IPS-11a (cell line): ENCODE data around the gene RNF126.
A peak's percentile ranks its signal among the peaks of the same experiment; 100 is the strongest.
"Not testable (repeated sequence)": the region's sequence is repeated elsewhere in the genome, so short reads cannot be mapped to it uniquely, and the experiment has no call there.

ENCODE experiments used
- H3K4me3 ChIP-seq: one replicate; pipeline ENCODE4 v1.5.1; 2013; ENCODE audit warnings: low read depth, low read length, control low read depth

The RNF126 gene

GRCh38 chr19:662962-663681 lies at the start of gene RNF126:
Gene RNF126 (minus strand): TSS chr19:663214. CDS start chr19:663121, 93 bp downstream.
- peak within 1 kb of the TSS; percentile 83 for H3K4me3 ChIP-seq

DNA sequence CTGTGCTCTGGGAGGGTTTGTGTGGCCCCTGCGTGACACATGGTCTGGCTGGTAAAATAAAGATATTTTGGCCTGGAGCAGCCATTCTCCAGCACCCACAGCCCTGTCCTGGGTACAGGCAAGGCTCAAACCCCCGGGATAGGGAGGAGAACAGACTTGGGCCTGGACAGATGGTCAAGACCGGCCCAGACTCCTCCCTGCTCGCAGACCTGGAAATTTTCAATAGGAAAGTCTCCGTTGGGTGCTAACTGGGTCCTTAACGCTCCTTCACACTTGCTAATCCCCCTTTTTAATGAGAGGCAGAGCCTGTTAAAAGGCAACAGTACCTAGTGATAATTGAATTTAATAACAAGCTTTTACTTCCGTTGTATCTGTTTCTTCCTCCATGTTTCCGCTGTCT lies 48.2 kb upstream of the RNF126 start:
- H3K4me3 ChIP-seq = no peak overlapping the region

GRCh38 chr19:710767-711166 lies 47.8 kb upstream of the RNF126 start:
- H3K4me3 ChIP-seq = no peak overlapping the region

- H3K4me3 ChIP-seq = peak overlapping the region; percentile 45
Observed at GRCh38 chr19:709965-710571, 47.1 kb upstream of the RNF126 start.

DNA sequence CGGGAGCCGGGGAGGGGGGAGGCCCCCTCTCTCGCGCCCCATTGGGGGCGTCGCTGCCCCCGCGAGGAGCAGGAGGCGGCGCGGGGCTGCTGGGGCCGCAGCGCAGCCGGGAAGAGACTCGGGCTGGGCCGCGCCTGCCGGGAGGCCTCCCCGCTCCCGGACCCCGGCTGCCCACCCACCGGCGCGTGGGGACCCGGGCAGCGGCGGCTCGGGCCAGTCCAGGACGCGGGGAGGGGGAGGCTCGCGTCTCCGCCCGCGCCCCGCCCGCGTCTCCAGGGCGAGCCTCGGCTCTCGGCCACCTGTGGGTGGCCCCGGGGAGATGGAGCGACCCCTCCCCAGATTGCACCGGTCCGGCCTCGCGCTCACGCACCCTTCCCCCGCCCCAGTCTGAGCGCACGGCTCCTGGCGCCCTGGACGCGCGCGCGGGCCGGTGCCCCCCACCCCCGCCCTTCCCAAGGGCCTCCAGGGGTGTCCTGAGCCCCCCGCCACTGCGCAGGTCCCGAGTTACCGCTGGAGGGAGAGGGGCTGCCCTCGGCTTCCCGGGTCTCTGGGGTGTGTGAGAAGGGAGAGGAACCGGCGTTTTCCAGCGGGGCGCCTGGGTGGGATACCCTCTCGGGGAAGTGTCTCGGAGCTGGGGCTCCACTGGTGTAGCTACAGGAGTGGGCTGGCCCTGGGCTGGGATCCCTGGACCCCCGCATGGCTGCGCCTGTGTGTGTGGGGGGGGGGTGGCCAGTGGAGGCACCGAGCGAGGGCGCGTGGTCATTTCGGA lies 46.4 kb upstream of the RNF126 start:
- H3K4me3 ChIP-seq = peak overlapping the region; percentile 45

DNA sequence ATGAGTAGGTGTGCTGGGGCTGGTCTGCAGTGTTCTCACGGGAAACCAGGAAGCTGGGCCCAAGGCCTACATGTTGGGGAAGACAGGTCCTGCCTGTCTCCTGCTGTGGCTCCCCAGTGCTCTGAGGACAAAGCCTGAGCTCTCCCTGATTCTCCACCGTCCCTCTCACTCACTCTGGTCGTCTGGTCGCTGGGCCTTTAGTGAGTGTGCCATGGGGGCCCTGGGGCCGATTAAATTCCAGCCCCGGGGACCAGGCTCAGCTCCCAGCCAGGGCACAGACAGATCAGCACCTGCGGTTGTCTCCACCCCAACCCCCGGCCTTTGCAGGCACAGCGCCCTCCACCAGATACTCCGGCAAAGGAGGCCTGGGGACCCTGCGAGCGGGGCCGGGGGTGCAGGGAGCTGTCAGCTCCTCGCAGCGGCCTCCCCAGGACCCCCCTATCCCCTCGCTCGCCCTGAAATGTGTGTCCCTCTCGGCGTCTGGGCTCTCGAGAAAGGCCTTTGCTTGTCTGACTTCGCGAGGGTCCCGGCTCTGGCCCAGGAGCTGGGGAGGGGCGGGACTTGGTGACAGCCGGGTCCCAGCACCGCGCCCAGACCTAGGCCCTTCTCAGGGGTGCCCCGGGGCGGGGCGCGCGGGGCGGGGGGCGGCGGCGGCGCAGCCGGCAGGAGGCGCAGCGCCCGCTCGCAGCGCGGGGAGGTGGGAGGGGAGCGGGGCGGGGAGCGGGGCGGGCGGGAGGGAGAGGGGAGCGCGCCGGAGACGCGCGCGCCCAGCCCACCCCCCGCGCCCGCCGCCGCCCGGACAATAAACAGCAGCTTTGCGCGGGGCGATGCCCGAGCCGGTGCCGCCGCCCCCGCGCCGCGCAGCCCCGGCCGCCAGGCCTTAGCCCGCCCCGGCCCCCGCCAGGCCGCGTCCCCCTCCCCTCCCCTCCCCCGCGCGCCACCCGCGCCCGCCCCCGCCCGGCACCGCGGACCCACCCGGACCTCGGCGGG lies 45.4 kb upstream of the RNF126 start, which contains the start of gene PALM:
Gene PALM, plus strand, starts transcription at position 782 of the 990 bp plus-strand sequence. CDS start 212 bp downstream, outside the sequence.
- peak within 1 kb of the TSS; percentile 45 for H3K4me3 ChIP-seq

- H3K4me3 ChIP-seq = peak overlapping the region; percentile 25
Observed at GRCh38 chr19:704447-704741, 41.4 kb upstream of the RNF126 start.

DNA sequence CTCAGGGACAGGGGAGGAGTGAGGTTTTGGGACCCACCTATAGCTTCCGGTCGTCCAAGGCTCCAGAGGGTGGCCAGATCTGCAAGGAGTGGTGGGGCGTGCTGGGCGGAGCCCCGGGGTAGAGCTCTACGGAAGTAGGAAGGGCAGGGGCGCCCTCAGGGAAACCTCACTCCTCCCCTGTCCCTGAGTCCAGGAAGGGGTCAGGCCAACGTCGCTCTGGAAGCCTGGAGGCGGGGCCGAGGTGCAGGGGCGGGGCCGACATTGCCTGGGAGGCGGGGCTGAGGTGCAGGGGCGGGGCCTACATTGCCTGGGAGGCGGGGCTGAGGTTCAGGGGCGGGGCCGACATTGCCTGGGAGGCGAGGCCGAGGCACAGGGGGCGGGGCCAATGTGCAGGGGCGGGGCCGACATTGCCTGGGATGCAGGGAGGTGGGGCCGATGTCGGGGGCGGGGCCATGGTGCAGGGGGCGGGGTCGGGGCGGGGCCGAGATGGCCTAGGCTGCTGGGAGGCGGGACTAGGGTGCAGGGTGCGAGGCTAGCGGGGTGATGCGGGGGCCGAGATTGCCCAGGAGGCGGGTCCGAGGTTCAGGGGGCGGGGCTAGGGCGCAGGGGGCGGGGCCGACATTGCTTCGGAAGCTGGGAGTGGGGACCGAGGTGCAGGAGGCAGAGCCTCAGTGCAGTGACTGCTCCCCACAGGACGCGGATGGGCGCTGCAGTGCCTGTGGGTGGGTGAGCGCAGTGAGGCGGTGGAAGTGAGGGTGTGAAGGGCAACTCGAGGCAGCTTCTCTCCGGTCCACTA lies 40.8 kb upstream of the RNF126 start:
- peak overlapping the region; percentile 25 for H3K4me3 ChIP-seq

- H3K4me3 ChIP-seq = peak overlapping the region; percentile 1
Observed at GRCh38 chr19:703329-703650, 40.3 kb upstream of the RNF126 start.

- H3K4me3 ChIP-seq = not testable (repeated sequence)
Observed at GRCh38 chr19:702847-703246, 39.8 kb upstream of the RNF126 start.

DNA sequence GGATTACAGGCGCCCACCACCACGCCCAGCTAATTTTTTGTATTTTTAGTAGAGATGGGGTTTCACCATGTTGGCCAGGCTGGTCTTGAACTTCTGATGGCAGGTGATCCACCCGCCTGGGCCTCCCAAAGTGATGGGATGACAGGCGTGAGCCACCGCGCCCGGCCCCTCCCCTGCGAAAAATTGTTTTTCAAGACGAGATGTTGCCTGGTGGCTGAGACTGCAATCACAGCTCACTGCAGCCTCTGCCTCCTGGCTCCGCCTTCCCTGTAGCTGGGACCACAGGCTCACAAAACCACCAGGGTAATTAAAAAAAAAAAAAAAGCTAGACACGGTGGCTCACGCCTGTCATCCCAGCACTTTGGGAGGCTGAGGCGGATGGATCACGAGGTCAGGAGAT lies 36.9 kb upstream of the RNF126 start:
- not testable (repeated sequence) for H3K4me3 ChIP-seq

DNA sequence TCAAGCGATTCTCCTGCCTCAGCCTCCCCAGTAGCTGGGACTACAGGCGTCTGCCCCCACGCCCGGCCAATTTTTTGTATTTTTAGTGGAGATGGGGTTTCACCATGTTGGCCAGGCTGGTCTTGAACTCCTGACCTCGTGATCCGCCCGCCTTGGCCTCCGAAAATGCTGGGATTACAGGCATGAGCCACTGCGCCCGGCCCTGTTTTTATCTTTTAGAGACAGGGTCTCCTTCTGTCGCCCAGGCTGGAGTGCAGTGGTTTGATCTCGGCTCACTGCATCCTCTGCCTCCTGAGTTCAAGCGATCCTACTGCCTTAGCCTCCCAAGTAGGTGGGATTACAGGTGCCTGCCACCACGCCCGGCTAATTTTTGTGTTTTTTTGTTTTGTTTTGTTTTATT lies 35.5 kb upstream of the RNF126 start:
- H3K4me3 ChIP-seq = not testable (repeated sequence)

DNA sequence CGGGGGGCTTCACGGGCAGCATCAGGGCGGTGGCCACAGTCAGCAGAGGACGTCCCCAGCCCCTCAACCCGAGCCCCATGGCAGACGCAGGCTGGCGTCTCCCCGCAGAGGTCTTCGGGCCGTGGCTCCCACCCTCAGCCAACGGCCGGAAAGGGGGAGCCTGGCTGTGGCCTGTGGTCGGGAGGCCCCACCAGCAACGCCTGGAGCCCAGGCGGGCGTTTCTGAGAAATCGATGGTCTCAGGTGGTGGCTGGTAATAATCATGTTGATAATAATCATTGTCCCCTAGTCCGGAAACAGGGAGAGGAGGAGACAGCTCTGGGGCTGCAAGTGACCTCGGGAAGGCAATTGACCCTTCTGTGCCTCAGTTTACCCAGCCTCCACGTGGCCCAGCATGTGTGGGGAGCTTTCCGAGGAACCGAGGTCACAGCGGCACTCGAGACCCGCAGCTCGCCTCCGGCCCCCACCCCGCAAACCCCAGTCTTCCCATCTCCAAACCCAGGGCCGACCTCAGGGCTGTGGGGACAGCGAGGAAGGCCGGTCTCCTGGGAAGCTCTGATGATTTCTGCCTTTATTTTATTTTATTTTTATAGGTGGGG lies 32.4 kb upstream of the RNF126 start, which contains the start of gene PRSS57:
Gene PRSS57, minus strand, starts transcription at position 101 of the 598 bp plus-strand sequence. Its CDS starts 22 bp downstream, at position 79.
- no peak within 1 kb of the TSS for H3K4me3 ChIP-seq

GRCh38 chr19:694481-695351 lies 31.7 kb upstream of the RNF126 start:
- H3K4me3 ChIP-seq = no peak overlapping the region

GRCh38 chr19:690203-690602 lies 27.2 kb upstream of the RNF126 start:
- no peak overlapping the region for H3K4me3 ChIP-seq

GRCh38 chr19:688992-689391 lies 26.0 kb upstream of the RNF126 start:
- no peak overlapping the region for H3K4me3 ChIP-seq

DNA sequence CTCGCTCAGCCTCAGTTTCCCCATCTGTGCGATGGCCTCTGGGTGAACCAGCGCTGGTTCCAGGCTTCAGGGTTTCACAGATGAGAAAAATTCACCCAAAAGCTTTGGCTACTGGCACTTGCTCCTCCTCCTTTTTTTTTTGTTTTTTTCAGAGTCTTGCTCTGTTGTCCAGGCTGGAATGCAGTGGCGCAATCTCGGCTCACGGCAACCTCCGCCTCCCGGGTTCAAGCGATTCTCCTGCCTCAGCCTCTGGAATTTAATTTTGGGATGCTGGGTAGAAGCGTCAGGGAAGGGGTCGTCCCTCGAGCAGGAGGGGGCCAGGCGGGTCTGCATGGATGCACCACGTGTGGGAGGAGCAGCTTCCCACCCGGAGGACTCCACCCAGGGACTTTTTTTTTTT lies 25.2 kb upstream of the RNF126 start:
- H3K4me3 ChIP-seq = no peak overlapping the region

DNA sequence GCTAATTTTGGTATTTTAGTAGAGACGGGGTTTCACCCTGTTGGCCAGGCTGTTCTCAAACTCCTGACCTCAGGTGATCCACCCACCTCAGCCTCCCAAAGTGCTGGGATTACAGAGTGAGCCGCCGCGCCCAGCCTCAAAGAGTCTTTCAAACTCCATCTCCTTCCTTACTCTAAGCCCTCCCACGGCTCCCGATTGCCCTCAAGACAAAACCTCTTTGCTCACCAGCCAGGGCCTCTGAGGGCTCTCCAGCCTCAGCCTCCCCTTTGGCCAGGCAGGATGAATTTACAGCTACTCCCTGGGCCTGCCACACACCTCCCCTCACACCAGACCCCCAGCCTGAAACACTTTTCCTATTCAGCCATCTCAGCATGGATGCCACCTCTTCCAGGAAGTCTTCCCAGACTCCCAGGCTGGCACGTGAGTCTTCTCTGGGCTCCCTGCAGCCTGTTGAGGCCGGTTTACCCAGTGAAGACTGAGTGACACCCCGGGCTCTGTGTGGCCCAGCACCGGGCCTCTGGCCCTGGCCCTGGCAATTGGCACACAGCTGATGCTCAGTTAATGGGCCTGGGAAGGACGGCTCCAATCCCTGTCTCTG lies 24.7 kb upstream of the RNF126 start:
- no peak overlapping the region for H3K4me3 ChIP-seq
